ENCODE data around the gene TMC3. TPM values are rescaled to one million over a fixed set of nuclear protein-coding genes. Genes with fewer than 3 reads are reported as not detected.
"Not testable (repeated sequence)": the region's sequence is repeated elsewhere in the genome, so short reads cannot be mapped to it uniquely, and the experiment has no call there.

The TMC3 gene
- total RNA-seq, 4 donors from 2014 or later: 0.16 to 0.81 (median 0.36) TPM

DNA sequence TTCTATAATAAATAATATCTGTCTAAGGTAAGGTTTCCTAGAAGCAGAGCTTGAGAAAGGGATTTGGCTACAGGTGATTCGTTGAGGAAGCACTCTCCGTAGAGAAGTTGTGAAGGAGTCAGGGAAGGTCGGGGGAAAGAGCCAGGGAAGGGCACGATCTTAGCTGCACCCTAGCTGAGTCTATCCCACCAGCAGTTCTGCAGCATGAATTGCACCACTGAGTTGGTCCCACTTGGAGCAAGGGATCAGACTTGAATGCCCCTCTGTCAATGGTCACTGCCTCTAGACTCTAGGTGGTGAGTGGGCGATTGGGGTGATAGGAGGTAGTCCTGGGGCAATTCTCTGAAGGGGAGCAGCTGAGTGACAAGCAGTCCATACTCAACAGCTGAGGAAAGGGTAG, 13.5 kb downstream of the TMC3 start:
- ATAC-seq: no peak

DNA sequence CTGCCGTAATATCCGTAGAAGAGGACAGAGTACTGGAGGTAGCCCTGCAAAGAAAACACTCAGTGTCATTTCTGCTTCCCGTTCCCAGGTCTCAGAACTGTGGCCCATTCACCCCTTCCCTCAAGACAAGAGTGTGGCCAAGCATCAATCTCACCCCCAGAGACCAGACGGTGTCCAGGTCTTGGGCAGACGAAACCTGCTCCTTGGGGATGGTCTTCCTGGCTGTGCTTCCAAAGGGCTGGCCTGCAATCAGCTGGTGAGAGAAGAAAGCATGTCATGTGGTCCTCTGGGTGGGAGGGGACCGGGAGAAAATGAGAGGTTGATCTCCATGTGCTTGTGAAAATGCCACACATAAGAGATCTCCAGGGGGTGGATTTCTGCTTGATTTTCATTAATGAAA, 15.8 kb downstream of the TMC3 start:
- ATAC-seq: no peak
- 82 to 92% methylated on average over 3 to 4 of the region's 6 CpGs for WGBS, 2 donors (ENCODE audit: low coverage in 1 of 2)

More for the DNA sequence above, 13.5 kb downstream of the TMC3 start:
- Histone ChIP-seq H3K36me3 (no peaks in the 10 kb centered on the region), H3K27ac (no peak overlapping the region), H3K27me3 (no peaks in the 10 kb centered on the region), H3K4me3 (no peak overlapping the region), H3K4me1 (no peaks in the 10 kb centered on the region), H3K9me3 (peaks cover 0 to 4% (median 0%) of the 10 kb centered on the region in 3 donors)
- 68 to 72% methylated on average over 4 of the region's 5 CpGs for WGBS, 2 donors (ENCODE audit: low coverage in 1 of 2)
- TF ChIP-seq, protein P1, sequence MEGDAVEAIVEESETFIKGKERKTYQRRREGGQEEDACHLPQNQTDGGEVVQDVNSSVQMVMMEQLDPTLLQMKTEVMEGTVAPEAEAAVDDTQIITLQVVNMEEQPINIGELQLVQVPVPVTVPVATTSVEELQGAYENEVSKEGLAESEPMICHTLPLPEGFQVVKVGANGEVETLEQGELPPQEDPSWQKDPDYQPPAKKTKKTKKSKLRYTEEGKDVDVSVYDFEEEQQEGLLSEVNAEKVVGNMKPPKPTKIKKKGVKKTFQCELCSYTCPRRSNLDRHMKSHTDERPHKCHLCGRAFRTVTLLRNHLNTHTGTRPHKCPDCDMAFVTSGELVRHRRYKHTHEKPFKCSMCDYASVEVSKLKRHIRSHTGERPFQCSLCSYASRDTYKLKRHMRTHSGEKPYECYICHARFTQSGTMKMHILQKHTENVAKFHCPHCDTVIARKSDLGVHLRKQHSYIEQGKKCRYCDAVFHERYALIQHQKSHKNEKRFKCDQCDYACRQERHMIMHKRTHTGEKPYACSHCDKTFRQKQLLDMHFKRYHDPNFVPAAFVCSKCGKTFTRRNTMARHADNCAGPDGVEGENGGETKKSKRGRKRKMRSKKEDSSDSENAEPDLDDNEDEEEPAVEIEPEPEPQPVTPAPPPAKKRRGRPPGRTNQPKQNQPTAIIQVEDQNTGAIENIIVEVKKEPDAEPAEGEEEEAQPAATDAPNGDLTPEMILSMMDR (IDR thresholded peaks at IDR 0.05): no peak
- TF ChIP-seq EP300 (IDR thresholded peaks at IDR 0.05): no peak
- no peak for TF ChIP-seq POLR2AphosphoS5 (IDR thresholded peaks at IDR 0.05)
- TF ChIP-seq POLR2A (IDR thresholded peaks at IDR 0.05): no peak

DNA sequence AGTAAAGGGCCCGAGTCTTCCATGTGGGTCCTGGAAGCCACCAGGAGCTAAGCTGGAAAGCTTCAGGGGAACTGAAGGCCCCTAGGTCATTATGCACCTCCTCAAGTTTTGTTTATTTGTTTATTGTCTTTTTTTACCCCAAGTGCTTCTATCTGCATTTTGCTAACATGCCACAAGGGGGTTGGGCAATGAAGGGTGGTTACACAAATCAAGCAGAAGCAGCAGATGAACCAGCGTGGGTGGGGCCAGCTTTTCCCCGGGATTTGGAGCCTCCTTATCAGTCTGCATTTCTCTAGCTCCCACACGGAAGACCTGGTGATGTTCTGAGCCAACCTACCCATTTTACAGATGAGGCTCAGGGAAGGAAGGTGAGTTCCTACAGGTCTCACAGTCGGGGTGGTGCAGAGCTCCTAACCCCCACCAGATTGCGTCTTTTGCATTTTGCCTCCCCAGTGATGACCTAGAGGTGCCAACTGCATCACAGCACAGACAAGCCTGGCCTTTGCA, 16.8 kb downstream of the TMC3 start:
- 85 to 96% methylated on average over 4 to 5 of the region's 6 CpGs for WGBS, 2 donors (ENCODE audit: low coverage in 1 of 2)
- no peaks in the 10 kb centered on the region for H3K27me3 ChIP-seq
- H3K27ac ChIP-seq: no peak overlapping the region
- TF ChIP-seq, protein P1 (IDR thresholded peaks at IDR 0.05): no peak
- TF ChIP-seq POLR2AphosphoS5 (IDR thresholded peaks at IDR 0.05): no peak
- no peak for TF ChIP-seq EP300 (IDR thresholded peaks at IDR 0.05)
- TF ChIP-seq POLR2A (IDR thresholded peaks at IDR 0.05): no peak
- H3K36me3 ChIP-seq: no peaks in the 10 kb centered on the region
- peaks cover 0 to 4% (median 0%) of the 10 kb centered on the region in 3 donors for H3K9me3 ChIP-seq
- ATAC-seq: no peak
- H3K4me1 ChIP-seq: no peaks in the 10 kb centered on the region
- H3K4me3 ChIP-seq: no peak overlapping the region

More for the DNA sequence above, 15.8 kb downstream of the TMC3 start:
- no peak for TF ChIP-seq POLR2AphosphoS5 (IDR thresholded peaks at IDR 0.05)
- Histone ChIP-seq H3K9me3 (peaks cover 0 to 4% (median 0%) of the 10 kb centered on the region in 3 donors), H3K4me1 (no peaks in the 10 kb centered on the region), H3K27ac (no peak overlapping the region), H3K36me3 (no peaks in the 10 kb centered on the region), H3K27me3 (no peaks in the 10 kb centered on the region), H3K4me3 (no peak overlapping the region)

DNA sequence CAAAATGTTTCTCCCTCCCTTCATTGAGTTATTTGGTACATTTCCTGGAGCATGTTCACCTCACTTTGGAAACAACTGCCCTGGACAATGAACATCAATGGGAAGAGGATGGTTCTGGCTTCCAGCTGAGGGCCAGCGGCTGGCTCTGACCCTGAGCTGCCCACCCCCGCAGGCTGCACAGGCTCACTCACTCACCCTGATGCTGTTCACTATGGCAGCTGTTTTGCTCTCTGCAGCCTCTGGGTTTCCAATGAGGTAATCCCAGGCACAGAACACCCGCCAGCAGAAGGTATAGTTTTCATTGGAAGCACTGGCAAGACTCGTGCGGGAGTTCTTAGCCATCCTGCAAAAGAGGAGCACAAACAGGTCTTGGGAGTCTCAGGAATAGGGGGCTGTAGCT, 17.8 kb downstream of the TMC3 start:
- Histone ChIP-seq H3K4me3 (no peak overlapping the region), H3K4me1 (no peaks in the 10 kb centered on the region), H3K27me3 (no peaks in the 10 kb centered on the region), H3K36me3 (no peaks in the 10 kb centered on the region), H3K9me3 (peaks cover 0 to 4% (median 0%) of the 10 kb centered on the region in 3 donors), H3K27ac (no peak overlapping the region)
- WGBS, 2 donors (ENCODE audit: low coverage in 1 of 2): 0 to 100% methylated on average over 1 of the region's 5 CpGs
- TF ChIP-seq POLR2A (IDR thresholded peaks at IDR 0.05) (no peak), EP300 (IDR thresholded peaks at IDR 0.05) (no peak), POLR2AphosphoS5 (IDR thresholded peaks at IDR 0.05) (no peak)
- TF ChIP-seq, protein P1 (IDR thresholded peaks at IDR 0.05): no peak
- no peak for ATAC-seq

DNA sequence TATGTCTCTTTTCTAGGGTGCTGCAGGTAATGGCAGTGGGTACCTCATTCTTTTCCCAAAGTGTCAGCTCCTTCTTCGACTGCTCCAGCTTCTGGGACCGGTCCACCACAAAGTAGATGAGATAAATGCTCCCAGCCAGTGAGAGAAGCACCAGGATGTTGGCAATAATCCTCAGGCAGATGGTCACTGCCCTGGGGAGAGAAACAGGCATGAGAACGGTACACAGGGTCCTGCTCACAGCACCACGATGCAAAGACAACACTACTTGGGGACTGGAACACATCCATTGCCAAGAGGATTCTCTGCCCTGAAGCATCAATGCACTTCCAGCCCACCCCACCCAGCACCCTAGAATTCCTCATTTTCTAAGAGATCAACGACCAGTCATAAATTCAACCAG, 22.4 kb downstream of the TMC3 start:
- ATAC-seq: no peak

DNA sequence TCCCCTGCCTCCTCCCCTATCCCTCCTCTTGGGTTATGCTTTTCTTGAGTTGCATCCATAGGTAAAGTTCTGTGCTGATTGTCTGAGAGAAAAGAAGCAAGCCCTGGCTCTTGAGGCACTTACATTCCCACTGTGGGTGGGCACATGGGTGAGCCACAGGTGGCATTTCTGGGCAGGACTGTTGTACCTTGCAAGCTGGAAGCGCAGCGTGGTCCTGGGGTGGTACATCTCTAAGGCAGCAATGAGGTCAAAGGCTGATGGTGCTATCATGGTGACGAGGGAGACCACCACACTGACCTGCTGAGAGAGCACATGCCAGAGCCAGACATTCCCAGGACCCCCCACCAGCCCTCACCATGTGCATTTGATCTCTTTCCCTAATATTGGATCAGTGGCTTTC, 24.7 kb downstream of the TMC3 start:
- H3K27ac ChIP-seq: no peak overlapping the region
- WGBS, 2 donors (ENCODE audit: low coverage in 1 of 2): 80 to 100% methylated on average over 1 to 2 of the region's 3 CpGs
- H3K27me3 ChIP-seq: no peaks in the 10 kb centered on the region
- TF ChIP-seq POLR2AphosphoS5 (IDR thresholded peaks at IDR 0.05): no peak
- TF ChIP-seq, protein P1 (IDR thresholded peaks at IDR 0.05): no peak
- TF ChIP-seq EP300 (IDR thresholded peaks at IDR 0.05): no peak
- H3K9me3 ChIP-seq: no peaks in the 10 kb centered on the region
- no peaks in the 10 kb centered on the region for H3K4me1 ChIP-seq
- H3K36me3 ChIP-seq: no peaks in the 10 kb centered on the region
- no peak for ATAC-seq
- no peak overlapping the region for H3K4me3 ChIP-seq

More for the DNA sequence above, 22.4 kb downstream of the TMC3 start:
- no peaks in the 10 kb centered on the region for H3K27me3 ChIP-seq
- no peaks in the 10 kb centered on the region for H3K36me3 ChIP-seq
- no peak overlapping the region for H3K27ac ChIP-seq
- no peaks in the 10 kb centered on the region for H3K9me3 ChIP-seq
- H3K4me1 ChIP-seq: no peaks in the 10 kb centered on the region
- TF ChIP-seq EP300 (IDR thresholded peaks at IDR 0.05): no peak
- no peak overlapping the region for H3K4me3 ChIP-seq
- WGBS, 2 donors (ENCODE audit: low coverage in 1 of 2): 47 to 60% methylated on average over 1 to 2 of the region's 5 CpGs

DNA sequence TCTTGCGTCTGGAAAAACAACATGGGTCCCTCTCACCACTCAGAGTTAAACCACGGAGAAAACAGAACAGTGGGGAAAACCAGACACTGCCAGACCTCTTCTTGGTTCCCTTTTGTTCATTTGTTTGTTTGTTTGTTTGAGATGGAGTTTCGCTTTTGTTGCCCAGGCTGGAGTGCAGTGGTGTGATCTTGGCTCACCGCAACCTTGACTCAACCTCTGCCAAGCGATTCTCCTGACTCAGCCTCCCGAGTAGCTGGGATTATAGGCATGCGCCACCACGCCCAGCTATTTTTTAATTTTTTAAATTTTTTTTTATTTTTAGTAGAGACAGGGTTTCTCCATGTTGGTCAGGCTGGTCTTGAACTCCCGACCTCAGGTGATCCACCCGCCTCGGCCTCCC, 25.3 kb downstream of the TMC3 start:
- not testable (repeated sequence) for H3K36me3 ChIP-seq, H3K4me1 ChIP-seq, H3K9me3 ChIP-seq, ATAC-seq, H3K27me3 ChIP-seq, H3K27ac ChIP-seq, H3K4me3 ChIP-seq
- 83 to 89% methylated on average over 5 to 11 of the region's 11 CpGs for WGBS, 2 donors (ENCODE audit: low coverage in 1 of 2)
